C4-2B (cell line): ENCODE data around the gene RBM22.

Experiments used
- ZFX ChIP-seq: fragments of 450-650 bp; IDR thresholded peaks from 2 replicates; pipeline ENCODE4 v1.6.1; 2017
- TF ChIP-seq, protein P1 (sequence below): fragments of 450-650 bp; conservative IDR thresholded peaks from 2 replicates; pipeline ENCODE4 v1.5.1; 2017; ENCODE audit warnings: mild to moderate bottlenecking

DNA sequence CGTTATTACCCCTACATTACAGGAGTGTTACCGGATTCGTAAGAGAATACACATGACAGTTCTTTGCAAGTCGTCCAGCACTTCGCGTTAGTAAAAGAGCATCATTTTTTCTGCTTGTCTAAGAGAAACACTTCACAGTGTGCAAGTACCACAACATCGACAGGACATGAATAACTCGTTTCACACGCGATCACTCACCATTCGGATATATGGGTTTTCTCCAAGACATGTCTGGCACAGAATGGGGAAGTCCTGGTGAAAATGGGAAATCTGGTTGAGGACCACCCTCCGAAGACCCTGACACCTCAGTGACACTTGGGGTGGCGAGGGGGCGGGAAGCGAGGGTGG lies 642 bp downstream of the RBM22 start:
- TF ChIP-seq, protein P1, sequence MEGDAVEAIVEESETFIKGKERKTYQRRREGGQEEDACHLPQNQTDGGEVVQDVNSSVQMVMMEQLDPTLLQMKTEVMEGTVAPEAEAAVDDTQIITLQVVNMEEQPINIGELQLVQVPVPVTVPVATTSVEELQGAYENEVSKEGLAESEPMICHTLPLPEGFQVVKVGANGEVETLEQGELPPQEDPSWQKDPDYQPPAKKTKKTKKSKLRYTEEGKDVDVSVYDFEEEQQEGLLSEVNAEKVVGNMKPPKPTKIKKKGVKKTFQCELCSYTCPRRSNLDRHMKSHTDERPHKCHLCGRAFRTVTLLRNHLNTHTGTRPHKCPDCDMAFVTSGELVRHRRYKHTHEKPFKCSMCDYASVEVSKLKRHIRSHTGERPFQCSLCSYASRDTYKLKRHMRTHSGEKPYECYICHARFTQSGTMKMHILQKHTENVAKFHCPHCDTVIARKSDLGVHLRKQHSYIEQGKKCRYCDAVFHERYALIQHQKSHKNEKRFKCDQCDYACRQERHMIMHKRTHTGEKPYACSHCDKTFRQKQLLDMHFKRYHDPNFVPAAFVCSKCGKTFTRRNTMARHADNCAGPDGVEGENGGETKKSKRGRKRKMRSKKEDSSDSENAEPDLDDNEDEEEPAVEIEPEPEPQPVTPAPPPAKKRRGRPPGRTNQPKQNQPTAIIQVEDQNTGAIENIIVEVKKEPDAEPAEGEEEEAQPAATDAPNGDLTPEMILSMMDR, result no peak
- no peak for TF ChIP-seq ZFX
